Fibroblast of skin of abdomen (primary cell): ENCODE measurements around the gene NFKBIB.
"Not testable (repeated sequence)": the region's sequence is repeated elsewhere in the genome, so short reads cannot be mapped to it uniquely, and the experiment has no call there.

ENCODE experiments used
- DNase-seq: peaks from one replicate; pipeline ENCODE4 v3.0.0-alpha.2; 2013

The NFKBIB gene

GRCh38 chr19:38929929-38930775, 30.4 kb downstream of the NFKBIB start, which contains the start of gene SARS2:
TSS of gene SARS2 (minus strand) at chr19:38930763. CDS start at chr19:38930736, 27 bp downstream.
- peak; percentile 91 for DNase-seq

- peak; percentile 99 for DNase-seq
Measured at GRCh38 chr19:38930776-38931520, 31.2 kb downstream of the NFKBIB start, which contains the start of gene MRPS12. TSS of gene MRPS12 (plus strand) at chr19:38930944. CDS start at chr19:38931295, 351 bp downstream.

- no peak for DNase-seq
Measured at GRCh38 chr19:38931521-38931793, 31.7 kb downstream of the NFKBIB start.

- DNase-seq: peak; percentile 48
Measured at GRCh38 chr19:38932425-38933179, 32.8 kb downstream of the NFKBIB start.

- no peak for DNase-seq
Measured at GRCh38 chr19:38933544-38933943, 33.8 kb downstream of the NFKBIB start.

- DNase-seq: no peak
Measured at GRCh38 chr19:38939957-38940356, 40.2 kb downstream of the NFKBIB start.

GRCh38 chr19:38941466-38941865, 41.7 kb downstream of the NFKBIB start:
- DNase-seq: not testable (repeated sequence)

GRCh38 chr19:38941979-38942378, 42.2 kb downstream of the NFKBIB start:
- no peak for DNase-seq

- no peak for DNase-seq
Measured at GRCh38 chr19:38942471-38943181, 42.9 kb downstream of the NFKBIB start.

- DNase-seq: no peak
Measured at GRCh38 chr19:38944981-38945506, 45.3 kb downstream of the NFKBIB start.

- DNase-seq: no peak
Measured at GRCh38 chr19:38945562-38946228, 45.9 kb downstream of the NFKBIB start.

GRCh38 chr19:38946229-38947010, 46.7 kb downstream of the NFKBIB start:
- no peak for DNase-seq

GRCh38 chr19:38949580-38950367, 50.0 kb downstream of the NFKBIB start:
- DNase-seq: peak; percentile 81

- DNase-seq: no peak
Measured at GRCh38 chr19:38951187-38951586, 51.4 kb downstream of the NFKBIB start.

GRCh38 chr19:38952395-38953165, 52.8 kb downstream of the NFKBIB start:
- no peak for DNase-seq

GRCh38 chr19:38953677-38954076, 53.9 kb downstream of the NFKBIB start:
- DNase-seq: no peak

- no peak for DNase-seq
Measured at GRCh38 chr19:38956264-38956663, 56.5 kb downstream of the NFKBIB start.

GRCh38 chr19:38958301-38958700, 58.5 kb downstream of the NFKBIB start:
- no peak for DNase-seq
